LNCAP (cell line): ENCODE data around the gene C9orf50.

Experiments
- CTCF ChIP-seq: fragments of 450-650 bp; IDR thresholded peaks from 2 replicates; pipeline ENCODE4 v1.5.1; 2017; ENCODE audit warnings: mild to moderate bottlenecking

C9orf50 gene

GRCh38 chr9:129602598-129603415, 18.1 kb downstream of the C9orf50 start:
- no peak for TF ChIP-seq CTCF

DNA sequence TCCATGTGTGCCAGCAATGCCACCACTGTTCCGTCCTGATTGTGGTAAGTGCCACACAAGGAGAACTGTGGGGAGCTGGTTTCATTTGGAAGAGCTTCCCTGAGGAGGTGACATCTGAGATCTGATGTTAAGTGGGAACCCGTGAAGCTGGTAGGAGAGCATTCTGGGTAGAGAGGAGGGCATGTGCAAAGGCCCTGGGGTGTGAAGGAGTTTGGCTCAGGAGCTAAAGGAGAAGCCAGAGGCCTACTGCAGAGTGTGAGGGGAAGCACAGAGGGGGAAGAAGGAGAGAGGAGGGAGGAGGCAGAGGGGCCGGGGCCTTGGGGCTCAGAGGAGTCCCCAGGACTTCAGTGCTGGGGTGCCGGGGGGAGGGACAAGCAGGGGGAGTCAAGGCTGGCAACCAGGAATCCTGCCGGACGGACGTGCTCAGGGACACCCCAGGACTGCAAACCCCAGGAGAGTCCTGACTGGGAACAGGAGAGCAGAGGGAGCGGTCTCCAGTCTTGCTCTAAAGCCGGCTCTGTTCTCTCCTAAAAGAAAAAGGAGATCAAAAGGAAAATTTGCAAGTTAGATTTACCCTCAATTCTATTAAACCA, 19.7 kb downstream of the C9orf50 start:
- no peak for TF ChIP-seq CTCF

- TF ChIP-seq CTCF: no peak
Observed at GRCh38 chr9:129598089-129598596, 22.8 kb downstream of the C9orf50 start.

DNA sequence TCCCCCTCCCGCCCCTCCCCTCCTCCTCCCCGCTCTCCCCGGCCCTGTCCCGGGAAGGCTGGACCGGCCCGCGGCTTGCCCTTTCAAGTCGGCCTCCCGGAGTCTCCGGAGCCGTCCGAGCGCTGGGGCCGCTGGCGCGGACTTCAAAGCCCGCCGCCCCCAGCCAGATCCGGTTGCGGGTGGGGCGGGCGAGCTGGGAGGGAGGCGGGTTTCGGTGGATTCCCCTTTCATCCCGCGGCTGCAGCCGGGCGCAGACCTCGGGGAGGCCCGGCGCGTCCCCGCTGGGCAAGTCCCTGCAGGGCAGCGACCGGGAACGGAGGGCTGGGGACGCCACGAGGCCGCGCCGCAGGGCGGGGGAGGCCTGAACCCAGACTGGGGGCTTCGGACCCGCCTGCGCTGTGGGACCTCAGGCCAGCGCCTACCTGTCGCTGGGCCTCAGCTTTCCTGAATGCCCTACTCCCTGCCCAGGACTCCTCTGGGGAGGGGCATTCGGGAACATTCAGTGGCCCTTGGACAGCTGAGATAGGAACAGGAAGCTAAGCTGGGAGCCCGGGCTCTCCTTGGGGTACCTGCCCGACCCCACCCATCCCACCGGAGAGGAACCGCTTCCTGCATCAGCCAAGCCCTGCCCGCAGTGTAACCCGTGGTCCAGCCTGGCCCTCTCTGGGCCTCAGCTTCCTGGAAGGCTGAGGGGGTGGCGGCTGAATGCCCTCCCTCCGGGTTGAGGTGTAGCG, 23.4 kb downstream of the C9orf50 start:
- no peak for TF ChIP-seq CTCF

DNA sequence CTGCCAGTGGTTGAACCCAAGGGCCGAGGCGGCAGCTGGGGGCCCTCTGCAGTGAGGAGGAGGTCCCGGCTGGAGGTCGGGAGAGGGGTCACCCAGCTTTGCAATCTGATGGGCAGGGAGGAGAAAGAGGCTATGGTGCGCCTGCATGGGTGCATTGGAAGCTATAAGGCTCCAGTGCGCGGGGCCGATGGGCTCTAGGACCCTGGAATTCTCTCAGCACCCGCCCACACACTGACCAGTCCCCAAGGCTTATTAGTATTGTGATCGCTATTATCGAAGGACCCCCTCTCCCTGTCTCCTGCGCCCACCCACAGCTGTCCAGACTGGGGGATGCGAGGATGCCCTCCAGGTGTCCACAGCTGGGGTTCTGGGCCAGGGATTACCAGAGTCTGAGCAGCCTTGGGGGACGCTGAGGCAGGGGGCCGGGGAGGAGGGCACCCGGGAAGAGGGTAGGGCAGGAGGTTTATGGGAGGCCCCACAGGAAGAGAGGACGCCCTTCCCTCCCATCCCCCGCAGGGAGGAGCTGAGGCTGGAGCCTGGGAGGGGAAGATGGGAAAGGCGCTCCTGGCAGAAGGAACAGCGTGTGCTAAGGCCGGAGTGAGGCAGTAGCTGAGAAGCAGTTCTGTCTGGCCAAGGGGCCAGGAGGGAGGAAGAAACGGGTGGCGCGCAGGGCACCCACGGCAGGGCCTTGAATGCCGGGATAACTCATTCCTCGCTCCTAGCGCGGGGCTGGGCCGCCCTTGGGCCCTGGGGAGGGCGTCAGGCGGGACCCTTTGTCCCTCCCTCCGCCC, 24.2 kb downstream of the C9orf50 start:
- TF ChIP-seq CTCF: no peak

DNA sequence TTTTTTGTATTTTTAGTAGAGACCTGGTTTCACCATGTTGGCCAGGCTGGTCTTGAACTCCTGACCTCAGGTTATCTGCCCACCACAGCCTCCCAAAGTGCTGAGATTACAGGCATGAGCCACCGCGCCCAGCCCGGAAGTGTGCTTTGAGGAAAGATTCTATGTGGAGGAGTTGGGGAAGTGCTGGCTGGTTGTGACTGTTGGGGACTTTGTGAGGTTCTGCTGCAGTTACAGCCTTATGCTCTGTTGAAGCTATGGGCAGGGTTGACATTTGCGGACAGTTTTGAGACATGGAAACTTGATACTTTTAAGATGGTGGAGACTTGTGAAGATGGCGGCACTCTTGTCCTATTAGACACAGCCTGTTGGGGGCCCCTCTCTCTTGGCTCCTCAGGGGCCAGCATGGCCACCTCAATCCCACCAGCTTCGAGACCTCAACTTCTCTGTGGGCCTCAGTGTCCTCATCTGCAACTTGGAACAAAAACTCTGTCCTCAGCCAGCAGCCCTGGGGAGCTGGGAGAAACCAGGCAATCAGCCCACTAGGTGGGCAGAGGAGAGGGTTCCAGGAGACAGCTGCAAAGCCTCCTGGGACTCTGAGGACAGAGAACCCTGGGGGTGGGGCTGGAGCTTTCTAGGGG, 24.9 kb downstream of the C9orf50 start:
- TF ChIP-seq CTCF: no peak
